HepG2 (cell line): ENCODE results near the gene CACNB4. TPM values are rescaled to one million over a fixed set of nuclear protein-coding genes. Genes with fewer than 3 reads are reported as not detected.
A peak's percentile ranks its signal among the peaks of the same experiment; 100 is the strongest.

Experiments
- ATAC-seq: fragments of 200-7000 bp; cut with Tn5 transposase; 3 replicates; pipeline ENCODE4 v1.9.1; 2020; ENCODE audit warnings: mild to moderate bottlenecking, moderate library complexity
- BruUV-seq: library from RNA; stranded (reverse); fragments of 400-500 nt; replicated peaks from 2 replicates; lab custom pipeline; 2021; lab: Mats Ljungman, UMichigan
- CTCF ChIA-PET: fragments of 300-600 bp; formaldehyde crosslinking; extraction: SDS; loops from one replicate; lab custom pipeline; 2021; ENCODE audit warnings: low total read pairs, inconsistent platforms, low intra/inter-chr PET ratio; lab: Yijun Ruan, JAX
- POLR2A ChIA-PET: fragments of 350-600 bp; sonication (Branson Sonifier 250); formaldehyde crosslinking; loops from one replicate; lab custom pipeline; 2020; ENCODE audit warnings: antibody characterized with exemption, inconsistent platforms; lab: Yijun Ruan, JAX
- DNase-seq: peaks from one replicate; pipeline ENCODE4 v3.0.0-alpha.2; 2015; ENCODE audit warnings: low spot score
- FAIRE-seq: peaks from 3 replicates; lab custom pipeline; 2011; peaks lifted over from hg19 to GRCh38; lab: Jason Lieb, UNC
- H2AFZ ChIP-seq: one replicate; pipeline ENCODE4 v1.6.1; 2011; ENCODE audit warnings: low read length, inconsistent platforms
- H3K27ac ChIP-seq: fragments of 300-600 bp; 3 replicates; pipeline ENCODE4 v1.8.0; 2011; ENCODE audit warnings: mixed run types, mild to moderate bottlenecking, mixed read lengths, low read length, inconsistent platforms; ENCODE audit not compliant: insufficient read depth; ENCODE audit errors: extremely low read length
- H3K27me3 ChIP-seq, 2 experiments: fragments of 200-600 bp in 1 of 2; 2 replicates in 1 of 2; 3 replicates in 1 of 2; pipeline versions ENCODE4 v1.6.0 to v1.8.0; 2011; ENCODE audit warnings: low read length in 2 of 2, mild to moderate bottlenecking in 2 of 2, moderate library complexity in 2 of 2, inconsistent platforms in 1 of 2; ENCODE audit not compliant: insufficient read depth in 2 of 2, control insufficient read depth in 1 of 2
- H3K36me3 ChIP-seq, 2 experiments: fragments of 200-600 bp in 1 of 2; replicated peaks in 1 of 2; 2 replicates in 1 of 2; 3 replicates in 1 of 2; pipeline versions ENCODE4 v1.5.1 to v1.8.0; 2011; ENCODE audit warnings: low read length in 2 of 2, inconsistent platforms in 1 of 2; ENCODE audit not compliant: insufficient read depth in 2 of 2, control insufficient read depth in 1 of 2
- H3K4me1 ChIP-seq: 2 replicates; pipeline ENCODE4 v1.5.1; 2012; ENCODE audit warnings: low read length, inconsistent platforms; ENCODE audit not compliant: insufficient read depth
- H3K4me2 ChIP-seq: 2 replicates; pipeline ENCODE4 v1.6.0; 2011; ENCODE audit warnings: low read depth, low read length, inconsistent platforms
- H3K4me3 ChIP-seq, 3 experiments: fragments of 200-600 bp in 1 of 3; sonication (generic), shearing (Covaris generic) in 1 of 3; replicated peaks in 1 of 3; 2 replicates each; pipeline ENCODE4 v1.5.1; 2011 to 2016; ENCODE audit warnings: low read length in 3 of 3, inconsistent platforms in 2 of 3, low read depth in 2 of 3, mild to moderate bottlenecking in 2 of 3, control low read depth in 1 of 3, mixed read lengths in 1 of 3; ENCODE audit not compliant: insufficient read depth in 1 of 3
- H3K79me2 ChIP-seq: one replicate; pipeline ENCODE4 v1.6.1; 2011; ENCODE audit warnings: low read length, inconsistent platforms; ENCODE audit not compliant: insufficient read depth
- H3K9ac ChIP-seq: 2 replicates; pipeline ENCODE4 v1.6.0; 2011; ENCODE audit warnings: mild to moderate bottlenecking, low read depth, low read length, inconsistent platforms; ENCODE audit not compliant: insufficient read depth
- H3K9me3 ChIP-seq: 2 replicates; pipeline ENCODE4 v1.5.1; 2012; ENCODE audit warnings: mild to moderate bottlenecking, low read length
- H4K20me1 ChIP-seq: 2 replicates; pipeline ENCODE4 v1.6.0; 2011; ENCODE audit warnings: inconsistent platforms, mild to moderate bottlenecking, low read length, moderate library complexity; ENCODE audit not compliant: insufficient read depth
- ARNT ChIP-seq: fragments of 450-650 bp; IDR thresholded peaks from 2 replicates; pipeline ENCODE4 v1.6.1; 2017
- CEBPB ChIP-seq: IDR thresholded peaks from 2 replicates; pipeline ENCODE4 v1.6.1; 2011; ENCODE audit warnings: low read depth, low read length, improper control_type of control experiment, borderline replicate concordance
- FOXC1 ChIP-seq: sonication (generic); formaldehyde crosslinking; IDR thresholded peaks from 2 replicates; pipeline ENCODE4 v1.8.0; 2022; ENCODE audit warnings: mild to moderate bottlenecking, missing genetic modification reagents, borderline replicate concordance
- IRF2 ChIP-seq: IDR thresholded peaks from 2 replicates; pipeline ENCODE4 v1.6.1; 2018; ENCODE audit warnings: missing genetic modification reagents, missing compliant biosample characterization
- MAFF ChIP-seq: IDR thresholded peaks from 2 replicates; pipeline ENCODE4 v1.6.1; 2011; ENCODE audit warnings: low read depth, low read length, improper control_type of control experiment
- MED8 ChIP-seq: sonication (generic); formaldehyde crosslinking; IDR thresholded peaks from 2 replicates; pipeline ENCODE4 v1.8.1; 2023; ENCODE audit warnings: mild to moderate bottlenecking, missing genetic modification reagents; ENCODE audit not compliant: insufficient replicate concordance
- MEF2D ChIP-seq: sonication (generic); formaldehyde crosslinking; IDR thresholded peaks from 2 replicates; pipeline ENCODE4 v1.5.1; 2020; ENCODE audit warnings: mild to moderate bottlenecking, missing genetic modification reagents
- PRDM10 ChIP-seq: sonication (generic); formaldehyde crosslinking; IDR thresholded peaks from 2 replicates; pipeline ENCODE4 v1.4.0; 2020; ENCODE audit warnings: low read depth, missing genetic modification reagents
- RELA ChIP-seq: sonication (generic); formaldehyde crosslinking; IDR thresholded peaks from 2 replicates; pipeline ENCODE4 v1.4.0; 2020; ENCODE audit warnings: missing genetic modification reagents
- SALL1 ChIP-seq: sonication (generic); formaldehyde crosslinking; IDR thresholded peaks from 2 replicates; pipeline ENCODE4 v1.8.0; 2022; ENCODE audit warnings: mild to moderate bottlenecking, missing genetic modification reagents
- SRSF4 ChIP-seq: fragments of 200-400 bp; formaldehyde crosslinking; IDR thresholded peaks from one replicate; pipeline ENCODE4 v1.6.1; 2018; ENCODE audit warnings: mild to moderate bottlenecking, low read depth, low read length, moderate library complexity; ENCODE audit not compliant: poor library complexity, severe bottlenecking
- ZNF33B ChIP-seq: sonication (generic); formaldehyde crosslinking; IDR thresholded peaks from 2 replicates; pipeline ENCODE4 v1.5.1; 2020; ENCODE audit warnings: mild to moderate bottlenecking, missing genetic modification reagents
- ZNF468 ChIP-seq: sonication (generic); formaldehyde crosslinking; IDR thresholded peaks from 2 replicates; pipeline ENCODE4 v1.8.0; 2022; ENCODE audit warnings: mild to moderate bottlenecking, moderate library complexity, missing genetic modification reagents
- WGBS: methylation state at CpG from one replicate; pipeline ENCODE4 v1.1.6; 2017; ENCODE audit warnings: low lambda C conversion rate; 5-methylcytosine and 5-hydroxymethylcytosine counted together
- in situ Hi-C: cut with HindIII; loops from 2 replicates; pipeline ENCODE4 v1.10.0; 2017; ENCODE audit warnings: low pct_unique_long_range_greater_than_20kb; ENCODE audit not compliant: extremely low pct_ligation_motif_present
- intact Hi-C: fragments of 100-400 bp; cut with micrococcal nuclease; formaldehyde crosslinking; loops from one replicate; pipeline ENCODE4 v1.10.0; 2022; ENCODE audit not compliant: unreplicated experiment
- polyA plus RNA-seq, 8 experiments: library from polyadenylated mRNA; depleted of rRNA in 3 of 8; stranded (reverse) in 7 of 8; unstranded in 1 of 8; fragments of >200 nt; fragmentation: Illumina TruSeq in 4 of 8; extraction: Trizol in 4 of 8; gene quantifications; 2 replicates each; pipeline versions ENCODE4 v1.2.1 to v1.2.3, GENCODE V29; 2011 to 2016; ENCODE audit warnings: low read depth in 4 of 8, missing spikeins in 1 of 8, mixed read lengths in 1 of 8; ENCODE audit not compliant: insufficient read depth in 1 of 8
- total RNA-seq, 5 experiments: library from RNA; depleted of rRNA; stranded (reverse); fragments of >200 nt; fragmentation: Illumina TruSeq; extraction: Trizol; gene quantifications; 2 replicates each; pipeline ENCODE4 v1.2.3, GENCODE V29; 2016; ENCODE audit warnings: low read depth in 1 of 5
- TF ChIP-seq, protein P1 (sequence below): sonication (generic); formaldehyde crosslinking; IDR thresholded peaks from 2 replicates; pipeline ENCODE4 v1.4.0; 2020; ENCODE audit warnings: mild to moderate bottlenecking, missing genetic modification reagents

The CACNB4 gene
- total and polyA plus RNA-seq, 2 of the 13 experiments (the other 11 are each of a cell fraction or from before 2014, with no cell fraction given): 5.1 to 14.3 TPM

GRCh38 chr2:151841047-151841424 lies 257.8 kb downstream of the CACNB4 start:
- in situ Hi-C loops: no loop called here
- no peaks in the 10 kb centered on the region for H3K27me3 ChIP-seq
- no peaks in the 10 kb centered on the region for H4K20me1 ChIP-seq
- no peak overlapping the region for H3K27ac ChIP-seq
- H3K4me3 ChIP-seq: no peak overlapping the region
- CTCF ChIA-PET: no interaction called here
- H2AFZ ChIP-seq: no peak overlapping the region
- TF ChIP-seq CEBPB: 0 out of 2 replicates have a peak, but pooled peaks have one; percentile 26
- TF ChIP-seq RELA (CRISPR knock-in tag): no peak
- TF ChIP-seq, protein P1, sequence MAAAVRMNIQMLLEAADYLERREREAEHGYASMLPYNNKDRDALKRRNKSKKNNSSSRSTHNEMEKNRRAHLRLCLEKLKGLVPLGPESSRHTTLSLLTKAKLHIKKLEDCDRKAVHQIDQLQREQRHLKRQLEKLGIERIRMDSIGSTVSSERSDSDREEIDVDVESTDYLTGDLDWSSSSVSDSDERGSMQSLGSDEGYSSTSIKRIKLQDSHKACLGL (CRISPR knock-in tag): no peak
- TF ChIP-seq, all 625 proteins: peak for 1
- H3K36me3 ChIP-seq: peaks cover 0 to 12% of the 10 kb centered on the region in 2 experiments; a peak in 3 of 5 replicates
- no peak overlapping the region for H3K4me2 ChIP-seq
- no peaks in the 10 kb centered on the region for H3K9me3 ChIP-seq
- POLR2A ChIA-PET: interaction anchor here (0.9 to 4.8 kb wide), 2 partner anchors 13 to 14 kb away, joined by 3 to 28 read pairs; partner anchors contain the start of gene ARL5A
- 100% methylated on average over 2 of the region's 2 CpGs for WGBS
- FAIRE-seq: no peak
- DNase-seq: no peak
- intact Hi-C loops: no loop called here
- no peaks in the 10 kb centered on the region for H3K79me2 ChIP-seq
- H3K4me1 ChIP-seq: peaks cover 33% of the 10 kb centered on the region
- no peak for ATAC-seq
- no TSS peak for BruUV-seq
- no peak overlapping the region for H3K9ac ChIP-seq

- no peaks in the 10 kb centered on the region for H3K27me3 ChIP-seq
- no peak overlapping the region for H3K9ac ChIP-seq
- no peak overlapping the region for H3K27ac ChIP-seq
- no peaks in the 10 kb centered on the region for H4K20me1 ChIP-seq
- no peak for DNase-seq
- 96% methylated on average over 5 of the region's 5 CpGs for WGBS
- no peak for ATAC-seq
- peaks cover 28% of the 10 kb centered on the region for H3K4me1 ChIP-seq
- no peaks in the 10 kb centered on the region for H3K79me2 ChIP-seq
- ChIA-PET POLR2A (interaction anchor here (0.9 to 4.8 kb wide), 2 partner anchors 12 to 14 kb away, joined by 3 to 28 read pairs; partner anchors contain the start of gene ARL5A), CTCF (no interaction called here)
- H2AFZ ChIP-seq: no peak overlapping the region
- FAIRE-seq: no peak
- no peak overlapping the region for H3K4me3 ChIP-seq
- H3K36me3 ChIP-seq: peaks cover 0 to 12% of the 10 kb centered on the region in 2 experiments; a peak in 3 of 5 replicates
- no peaks in the 10 kb centered on the region for H3K9me3 ChIP-seq
- BruUV-seq: no TSS peak
- no peak overlapping the region for H3K4me2 ChIP-seq
- in situ Hi-C loops: no loop called here
- intact Hi-C loops: no loop called here
- TF ChIP-seq SALL1 (no peak), ZNF33B (CRISPR knock-in tag) (no peak), MAFF (peak; percentile 59), PRDM10 (CRISPR knock-in tag) (no peak), ARNT (no peak), MED8 (CRISPR knock-in tag) (no peak), ZNF468 (CRISPR knock-in tag) (no peak), SRSF4 (no peak), FOXC1 (CRISPR knock-in tag) (no peak), MEF2D (CRISPR knock-in tag) (no peak), IRF2 (CRISPR knock-in tag) (no peak)
Measured at GRCh38 chr2:151840216-151841046, 258.4 kb downstream of the CACNB4 start.
